Retinal pigment epithelial cell (primary cell): Measurements from ENCODE around the gene ADARB2.

Source experiments
- DNase-seq: peaks from one replicate; pipeline ENCODE4 v3.0.0-alpha.2; 2010; ENCODE audit warnings: low read depth
- H3K4me3 ChIP-seq: 2 replicates; pipeline ENCODE4 v1.5.1; 2011; ENCODE audit warnings: mild to moderate bottlenecking, low read length, control low read depth, moderate library complexity
- CTCF ChIP-seq: conservative IDR thresholded peaks from 2 replicates; pipeline ENCODE4 v1.5.1; 2011; ENCODE audit warnings: low read depth, low read length, control low read depth, inconsistent platforms

Gene ADARB2

GRCh38 chr10:1549591-1550290 lies 187.6 kb downstream of the ADARB2 start:
- no peak for DNase-seq
- no peak overlapping the region for H3K4me3 ChIP-seq
- no peak for TF ChIP-seq CTCF

DNA sequence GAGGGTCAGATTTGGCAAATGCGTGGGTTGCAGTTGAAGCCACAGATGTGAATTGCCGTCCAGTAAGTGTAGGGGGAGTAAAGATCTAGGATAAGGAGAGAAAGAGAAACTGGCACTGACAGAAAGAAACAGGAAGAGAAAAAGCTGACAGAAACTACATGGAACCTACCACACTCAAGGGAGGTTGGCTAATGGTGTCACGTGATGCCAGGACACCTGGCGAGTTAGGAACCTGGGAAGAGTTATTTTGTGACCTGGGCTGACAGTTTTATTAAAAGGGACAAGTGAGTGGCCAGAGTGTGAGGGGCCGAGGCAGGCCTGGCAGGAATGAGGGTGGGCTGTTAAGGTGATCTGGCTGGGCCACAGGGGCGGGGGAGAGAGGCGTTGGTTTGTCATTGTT lies 188.7 kb downstream of the ADARB2 start:
- no peak for DNase-seq
- no peak overlapping the region for H3K4me3 ChIP-seq
- TF ChIP-seq CTCF: no peak

DNA sequence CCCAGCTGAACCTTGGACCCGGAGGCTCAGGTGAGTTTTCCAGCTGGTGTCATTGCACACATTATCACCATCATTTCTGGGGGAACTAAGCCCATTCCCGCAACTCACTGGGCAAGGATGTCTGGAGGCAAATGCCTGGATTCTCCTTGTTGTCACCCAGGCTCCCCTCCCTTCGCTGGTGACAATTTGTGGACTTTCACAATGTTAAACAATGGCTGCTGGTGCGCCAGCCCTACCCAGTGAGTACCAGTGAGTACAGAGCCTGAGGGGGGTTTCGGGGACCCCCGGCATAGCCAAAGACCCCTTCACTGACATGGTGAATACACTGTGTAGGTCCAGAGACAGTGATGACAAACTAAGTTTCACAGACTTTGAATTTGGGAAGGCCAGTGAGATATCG lies 189.2 kb downstream of the ADARB2 start:
- no peak for TF ChIP-seq CTCF
- no peak for DNase-seq
- H3K4me3 ChIP-seq: no peak overlapping the region

DNA sequence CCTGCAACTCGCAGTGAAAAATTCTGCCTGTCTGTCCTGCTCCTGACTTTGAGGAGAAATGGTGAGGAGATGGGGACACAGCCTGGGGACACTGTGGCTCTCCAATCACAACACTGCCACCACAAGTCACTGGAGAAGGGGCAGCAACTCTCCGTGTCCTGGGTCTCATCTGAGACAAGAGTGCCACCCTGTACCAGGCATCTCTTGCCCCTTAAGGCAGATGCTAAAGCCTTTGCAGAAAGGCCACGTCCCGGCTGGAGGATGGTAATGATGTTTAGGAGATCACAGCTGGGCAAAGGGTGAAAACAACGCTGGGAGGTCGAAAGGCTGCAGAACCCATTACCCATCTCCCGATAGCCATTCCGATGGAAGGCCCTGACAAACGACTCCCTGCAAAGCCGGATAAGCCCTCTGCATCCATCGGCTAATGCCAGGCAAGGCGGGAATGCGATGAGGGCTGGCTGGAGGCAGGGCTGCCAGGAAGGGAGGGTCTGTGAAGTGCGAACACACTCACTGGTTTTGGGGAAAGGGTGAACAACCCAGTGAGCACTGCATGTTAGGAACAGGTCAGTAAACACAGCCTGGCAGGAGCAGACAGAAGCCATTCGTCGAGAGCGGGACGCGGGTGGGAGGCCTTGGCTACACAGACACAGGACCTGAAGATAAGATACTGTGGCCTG lies 190.8 kb downstream of the ADARB2 start:
- H3K4me3 ChIP-seq: no peak overlapping the region

DNA sequence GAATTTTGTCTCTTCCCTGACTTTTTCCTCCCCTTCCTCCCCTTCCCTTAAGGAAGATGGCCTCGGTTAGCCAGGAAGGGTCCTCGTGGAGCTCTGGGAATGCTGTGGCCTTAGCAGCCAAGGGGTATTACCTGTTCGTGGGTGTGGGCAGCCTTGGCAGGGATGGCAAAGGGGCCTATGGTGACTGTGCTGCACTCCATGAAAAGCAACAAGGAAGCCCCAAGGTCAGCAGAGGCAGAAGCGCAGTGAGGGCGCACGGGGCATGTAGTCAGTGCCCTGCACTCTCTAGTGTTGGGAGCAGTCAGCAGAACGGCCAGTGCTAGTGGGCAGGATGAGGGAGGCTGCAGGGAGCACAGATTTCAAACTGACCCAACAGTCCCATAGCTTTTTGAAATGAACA lies 191.8 kb downstream of the ADARB2 start:
- H3K4me3 ChIP-seq: no peak overlapping the region
- no peak for DNase-seq
- no peak for TF ChIP-seq CTCF

More for the DNA sequence above, 190.8 kb downstream of the ADARB2 start:
- DNase-seq: no peak
- no peak for TF ChIP-seq CTCF

DNA sequence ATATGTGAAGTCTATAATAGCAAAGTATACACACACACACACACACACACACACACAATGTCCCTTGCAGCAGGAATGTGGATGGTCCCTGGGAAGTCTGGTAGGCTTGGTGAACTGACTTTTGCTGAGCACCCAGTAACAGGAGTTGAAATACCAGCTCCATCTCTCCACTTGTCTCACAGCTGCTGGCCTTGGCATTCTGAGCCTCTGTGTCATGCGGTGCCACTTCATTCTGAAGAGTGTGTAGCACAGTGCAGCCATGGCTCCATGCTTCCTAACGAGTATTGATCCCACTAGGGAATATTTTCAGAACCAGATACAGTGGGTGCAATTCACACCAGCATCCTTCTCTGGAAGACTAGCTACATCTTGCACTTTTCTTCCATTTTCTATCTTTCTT lies 192.4 kb downstream of the ADARB2 start:
- H3K4me3 ChIP-seq: no peak overlapping the region
- no peak for TF ChIP-seq CTCF
- DNase-seq: no peak

GRCh38 chr10:1544209-1544673 lies 193.1 kb downstream of the ADARB2 start:
- no peak for TF ChIP-seq CTCF
- DNase-seq: no peak
- no peak overlapping the region for H3K4me3 ChIP-seq
